HG03565 (cell line): ENCODE results near the gene RSPH9.

Experiments used
- ATAC-seq: cut with Tn5 transposase; IDR thresholded peaks from one replicate; pipeline ENCODE4 v1.9.1; 2021; ENCODE audit warnings: mild to moderate bottlenecking, moderate library complexity; ENCODE audit not compliant: unreplicated experiment

RSPH9 gene

GRCh38 chr6:43644940-43645612 lies at the start of gene RSPH9:
RSPH9 (plus strand) TSS chr6:43645036; CDS start chr6:43645099, 63 bp downstream.
- no peak for ATAC-seq

- no peak for ATAC-seq
Observed at GRCh38 chr6:43600595-43600994, 44.2 kb upstream of the RSPH9 start.

- no peak for ATAC-seq
Observed at GRCh38 chr6:43604174-43604573, 40.7 kb upstream of the RSPH9 start.

- no peak for ATAC-seq
Observed at GRCh38 chr6:43606019-43606418, 38.8 kb upstream of the RSPH9 start.

GRCh38 chr6:43608310-43608763 lies 36.5 kb upstream of the RSPH9 start:
- no peak for ATAC-seq

- ATAC-seq: no peak
Observed at GRCh38 chr6:43608807-43609206, 36.0 kb upstream of the RSPH9 start.

- no peak for ATAC-seq
Observed at GRCh38 chr6:43609402-43609801, 35.4 kb upstream of the RSPH9 start.

GRCh38 chr6:43610431-43610830 lies 34.4 kb upstream of the RSPH9 start:
- no peak for ATAC-seq

GRCh38 chr6:43613721-43614395 lies 31.0 kb upstream of the RSPH9 start:
- no peak for ATAC-seq

- ATAC-seq: no peak
Observed at GRCh38 chr6:43614396-43614730, 30.5 kb upstream of the RSPH9 start.

- no peak for ATAC-seq
Observed at GRCh38 chr6:43616725-43617472, 27.9 kb upstream of the RSPH9 start.

- no peak for ATAC-seq
Observed at GRCh38 chr6:43621078-43621835, 23.6 kb upstream of the RSPH9 start.

GRCh38 chr6:43621836-43622180 lies 23.0 kb upstream of the RSPH9 start:
- no peak for ATAC-seq

GRCh38 chr6:43622541-43622940 lies 22.3 kb upstream of the RSPH9 start:
- no peak for ATAC-seq

- no peak for ATAC-seq
Observed at GRCh38 chr6:43623880-43624785, 20.7 kb upstream of the RSPH9 start.

GRCh38 chr6:43624786-43625288 lies 20.0 kb upstream of the RSPH9 start:
- no peak for ATAC-seq

- no peak for ATAC-seq
Observed at GRCh38 chr6:43625393-43625992, 19.3 kb upstream of the RSPH9 start.

GRCh38 chr6:43627008-43627825 lies 17.6 kb upstream of the RSPH9 start:
- no peak for ATAC-seq
